Amniotic stem cell (primary cell): ENCODE data around the gene SLFN11.
"Not testable (repeated sequence)": the region's sequence is repeated elsewhere in the genome, so short reads cannot be mapped to it uniquely, and the experiment has no call there.

ENCODE experiments used
- DNase-seq: peaks from one replicate; lab custom pipeline; 2025; lab: John Stamatoyannopoulos, UW

SLFN11 gene

DNA sequence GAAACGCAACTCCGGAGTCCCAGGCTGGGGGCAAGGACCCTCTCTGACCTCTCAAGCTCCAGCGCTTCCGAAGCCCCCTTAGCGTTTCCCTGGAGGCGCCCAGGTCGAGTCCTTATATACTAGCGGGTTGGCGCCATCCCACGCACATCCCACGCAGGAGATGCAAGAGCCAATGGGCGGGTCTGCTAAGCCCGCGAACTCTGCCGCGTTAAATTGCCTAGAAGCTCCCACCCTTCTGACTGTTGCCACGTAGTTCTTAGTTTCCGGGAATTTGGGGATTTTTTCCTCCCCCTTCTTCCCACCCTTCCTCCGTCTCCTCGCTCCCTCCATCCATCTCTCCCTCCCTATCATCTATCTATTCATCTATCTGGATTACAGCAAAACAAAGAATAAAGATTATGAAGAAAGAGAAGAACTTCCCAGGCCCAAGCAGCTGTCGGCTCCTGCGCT, at the start of gene SLFN11:
Gene SLFN11 (minus strand): TSS at position 88 of the 450 bp plus-strand sequence. CDS start 9,814 bp downstream, outside the sequence.
- DNase-seq: peak; percentile 58

- DNase-seq: not testable (repeated sequence)
Observed at GRCh38 chr17:35421069-35421468, 47.6 kb upstream of the SLFN11 start.

GRCh38 chr17:35416659-35417058, 43.2 kb upstream of the SLFN11 start:
- no peak for DNase-seq

DNA sequence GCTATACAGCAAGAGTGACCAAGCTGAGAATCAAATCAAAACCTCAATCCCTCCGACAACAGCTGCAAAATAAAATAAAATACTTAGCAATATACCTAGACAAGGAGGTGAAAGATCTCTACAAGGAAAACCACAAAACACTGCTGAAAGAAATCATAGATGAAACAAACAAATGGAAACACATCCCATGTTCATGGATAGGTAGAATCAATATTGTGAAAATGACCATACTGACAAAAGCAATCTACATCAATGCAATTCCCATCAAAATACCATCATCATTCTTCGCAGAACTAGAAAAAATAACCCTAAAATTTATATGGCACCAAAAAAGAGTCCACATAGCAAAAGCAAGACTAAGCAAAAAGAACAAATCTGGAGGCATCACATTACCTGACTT, 41.3 kb upstream of the SLFN11 start:
- DNase-seq: not testable (repeated sequence)

GRCh38 chr17:35414247-35414646, 40.8 kb upstream of the SLFN11 start:
- DNase-seq: no peak

GRCh38 chr17:35407531-35407930, 34.1 kb upstream of the SLFN11 start:
- no peak for DNase-seq

GRCh38 chr17:35406568-35406967, 33.1 kb upstream of the SLFN11 start:
- DNase-seq: no peak

DNA sequence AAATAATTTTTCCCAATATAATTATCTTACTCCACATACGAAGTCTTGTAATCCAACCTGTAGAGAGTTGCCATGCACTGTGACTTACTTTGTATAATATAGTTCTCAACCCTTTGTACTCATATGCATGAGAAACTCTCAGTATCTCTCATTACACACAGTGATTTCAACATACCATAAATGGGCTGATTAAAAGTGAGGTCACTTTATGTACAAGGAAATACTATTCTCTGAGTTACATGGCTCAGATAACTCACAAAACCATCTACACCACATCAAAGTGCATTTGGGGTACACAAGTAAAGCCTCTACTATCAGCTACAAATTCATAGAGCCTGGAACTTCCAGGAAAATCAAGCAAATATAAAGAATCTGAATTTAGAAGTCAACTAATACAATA, 30.9 kb upstream of the SLFN11 start:
- DNase-seq: no peak

DNA sequence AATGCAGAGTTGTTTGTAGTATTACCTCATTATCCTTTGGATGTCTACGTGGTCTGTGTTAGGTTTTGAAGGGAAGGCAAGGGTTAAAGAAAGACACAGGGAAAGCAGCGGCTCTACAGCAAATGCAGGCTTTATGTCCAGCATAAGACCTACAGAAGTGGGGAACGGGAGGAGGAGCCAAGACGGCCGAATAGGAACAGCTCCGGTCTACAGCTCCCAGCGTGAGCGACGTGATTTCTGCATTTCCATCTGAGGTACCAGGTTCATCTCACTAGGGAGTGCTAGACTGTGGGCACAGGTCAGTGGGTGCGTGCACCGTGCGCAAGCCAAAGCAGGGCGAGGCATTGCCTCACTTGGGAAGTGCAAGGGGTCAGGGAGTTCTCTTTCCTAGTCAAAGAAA, 20.4 kb upstream of the SLFN11 start:
- DNase-seq: not testable (repeated sequence)

DNA sequence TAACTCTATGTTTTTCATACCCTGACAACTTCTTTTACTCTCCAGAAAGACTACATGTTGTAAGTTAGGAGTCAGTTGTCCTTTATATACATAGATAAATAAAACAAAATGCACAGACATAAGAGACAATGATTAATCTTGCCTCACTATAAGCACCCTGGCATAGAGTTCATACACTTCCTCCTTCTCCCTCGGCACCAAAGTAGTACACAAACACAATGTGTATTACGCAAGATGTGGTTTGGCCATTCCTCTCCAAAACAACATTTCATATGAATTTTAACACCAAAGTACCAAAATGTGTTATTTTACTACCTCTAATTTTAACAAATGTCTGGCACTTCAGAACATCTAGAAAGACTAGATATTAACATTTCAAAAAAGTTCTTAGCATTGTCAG, 17.2 kb upstream of the SLFN11 start:
- DNase-seq: no peak

DNA sequence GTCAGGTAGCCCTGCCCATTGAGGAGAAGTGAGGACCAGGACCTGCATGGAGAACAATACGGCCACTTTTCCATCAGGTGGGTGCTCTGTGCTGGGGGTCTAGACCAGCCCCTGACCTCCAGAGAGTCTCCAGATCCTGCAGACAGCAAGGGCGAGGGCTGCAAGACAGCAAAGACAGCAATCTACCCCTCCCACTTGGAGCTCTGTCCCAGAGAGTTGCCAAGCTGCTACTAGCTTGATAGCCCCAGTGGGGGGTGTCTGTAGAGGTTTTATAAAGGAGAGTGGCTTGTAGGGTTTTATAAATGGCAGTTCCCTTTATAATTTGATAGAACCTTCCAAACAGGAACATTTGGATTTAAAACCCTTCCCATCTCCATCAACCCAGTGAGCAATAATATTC, 16.7 kb upstream of the SLFN11 start:
- no peak for DNase-seq

DNA sequence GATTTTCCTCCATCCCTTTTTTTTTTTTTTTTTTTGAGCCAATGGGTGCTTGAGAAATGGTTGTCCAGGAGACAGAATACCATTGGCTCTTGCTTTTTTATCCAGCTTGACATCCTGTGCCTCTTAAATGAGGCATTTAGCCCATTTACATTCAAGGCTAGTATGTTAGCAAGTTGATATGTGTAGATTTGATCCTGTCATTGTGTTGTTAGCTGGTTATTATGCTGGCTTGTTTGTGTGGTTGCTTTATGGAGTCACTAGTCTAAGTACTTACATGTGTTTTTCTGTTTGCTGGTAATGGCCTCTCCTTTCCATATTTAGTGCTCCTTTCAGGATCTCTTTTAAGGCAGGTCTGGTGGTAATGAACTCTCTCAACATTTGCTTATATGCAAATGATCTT, 14.1 kb upstream of the SLFN11 start:
- DNase-seq: no peak

- no peak for DNase-seq
Observed at GRCh38 chr17:35377706-35378105, 4.3 kb upstream of the SLFN11 start.

GRCh38 chr17:35377068-35377467, 3.6 kb upstream of the SLFN11 start:
- no peak for DNase-seq

DNA sequence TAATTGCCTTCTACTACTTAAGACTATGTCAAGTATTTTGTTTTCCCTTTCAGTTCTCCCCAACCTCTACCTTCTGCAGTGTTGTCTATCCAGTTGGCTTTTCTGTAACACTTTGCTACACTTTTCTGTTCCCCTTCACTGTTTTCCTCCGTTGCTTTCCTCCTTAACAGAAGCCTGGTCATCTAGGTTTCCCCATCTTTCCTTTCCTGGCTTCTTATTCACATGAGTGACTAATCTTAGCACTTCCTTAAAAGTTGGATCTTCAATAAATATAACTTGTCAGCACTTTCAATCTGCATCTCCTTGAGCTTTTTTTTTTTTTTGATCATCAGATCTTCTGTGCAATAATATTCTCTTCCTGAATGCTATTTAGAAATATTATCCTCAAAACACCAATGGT, 2.8 kb upstream of the SLFN11 start:
- DNase-seq: no peak

GRCh38 chr17:35374766-35375344, 1.4 kb upstream of the SLFN11 start:
- no peak for DNase-seq

DNA sequence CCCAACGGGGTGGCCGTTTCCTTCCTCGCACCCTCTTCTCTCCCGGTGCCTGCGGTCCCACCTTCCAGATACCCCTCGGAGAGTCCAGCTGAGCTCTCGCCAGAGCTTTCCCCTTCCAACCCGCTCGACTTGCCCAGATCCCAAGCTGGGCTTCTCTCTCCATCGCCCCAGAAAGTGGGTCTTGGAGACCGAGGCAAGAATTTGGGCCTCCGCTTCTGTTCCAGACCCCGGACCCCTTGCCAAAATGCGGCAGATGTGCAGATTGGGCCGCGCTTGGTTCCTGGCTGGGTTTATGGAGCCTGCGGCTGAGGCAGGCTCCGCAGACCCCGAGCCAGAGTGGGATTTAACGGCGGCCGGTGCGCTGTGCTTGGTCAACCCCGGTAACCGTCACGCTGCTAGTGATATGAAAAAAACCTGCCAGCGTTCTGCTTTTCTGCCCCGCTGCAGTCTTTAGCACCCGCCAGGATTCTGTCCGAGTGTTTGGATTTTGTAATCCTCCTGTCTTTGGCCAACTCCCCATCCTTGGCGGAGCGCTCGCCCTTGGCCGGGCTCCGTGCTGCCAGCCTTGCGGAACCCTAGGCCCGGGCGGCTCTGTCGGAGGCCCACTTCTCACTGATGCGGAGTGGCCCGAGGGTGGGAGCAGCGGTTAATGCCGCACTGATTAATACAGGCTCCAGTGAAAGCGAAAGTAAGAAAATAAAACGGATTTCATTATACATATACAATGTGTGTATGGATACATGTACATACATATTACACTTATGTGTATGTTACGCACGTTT, 754 bp upstream of the SLFN11 start:
- peak; percentile 4 for DNase-seq

DNA sequence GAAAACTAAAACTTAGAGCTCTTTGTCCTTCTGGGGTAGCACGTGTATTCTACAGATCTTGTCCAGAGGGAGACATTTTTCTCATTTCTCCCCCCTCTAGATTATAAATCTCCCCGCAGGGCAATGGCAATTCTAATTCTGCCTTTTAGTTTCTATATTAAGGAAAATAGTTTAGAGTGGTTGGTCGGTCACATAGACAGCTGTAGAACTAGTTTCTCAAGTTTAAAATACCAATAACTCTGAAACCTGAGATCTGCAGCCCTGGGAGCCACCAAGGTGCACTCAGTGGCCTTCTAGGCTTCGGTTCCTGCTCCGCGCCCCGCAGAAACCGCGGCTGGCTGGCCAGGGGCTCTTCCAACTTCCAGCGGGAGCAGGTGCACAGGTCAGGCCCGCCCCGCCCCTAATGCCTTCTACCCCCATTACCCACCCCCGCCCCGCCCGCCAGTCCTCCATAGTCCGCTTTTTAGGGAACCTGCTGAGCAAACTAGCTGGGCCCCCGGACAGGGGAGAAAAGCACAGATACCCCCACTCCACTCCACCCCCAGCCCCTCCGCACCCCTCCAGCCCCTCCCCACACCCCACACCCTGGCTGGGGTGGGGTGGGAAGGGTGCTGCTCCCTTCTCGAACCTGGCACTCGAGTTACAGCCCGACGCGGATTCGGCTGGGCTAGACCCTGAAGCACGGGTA, 431 bp downstream of the SLFN11 start:
- no peak for DNase-seq

DNA sequence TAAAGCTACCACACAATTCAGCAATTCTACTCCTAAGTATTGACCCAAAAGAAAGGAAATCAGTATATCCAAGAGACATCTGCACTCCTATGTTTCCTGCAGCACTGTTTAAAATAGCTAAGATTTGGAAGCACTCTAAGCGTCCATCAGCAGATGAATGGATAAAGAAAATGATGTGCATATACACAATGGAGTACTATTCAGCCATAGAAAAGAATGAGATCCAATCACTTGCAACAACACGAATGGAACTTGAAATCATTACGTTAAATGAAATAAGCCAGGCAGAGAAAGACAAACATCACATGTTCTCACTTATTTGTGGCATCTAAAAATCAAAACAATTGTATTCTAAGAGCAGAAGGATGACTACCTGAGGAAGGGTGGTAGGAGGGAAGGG, 1.5 kb downstream of the SLFN11 start:
- DNase-seq: no peak

DNA sequence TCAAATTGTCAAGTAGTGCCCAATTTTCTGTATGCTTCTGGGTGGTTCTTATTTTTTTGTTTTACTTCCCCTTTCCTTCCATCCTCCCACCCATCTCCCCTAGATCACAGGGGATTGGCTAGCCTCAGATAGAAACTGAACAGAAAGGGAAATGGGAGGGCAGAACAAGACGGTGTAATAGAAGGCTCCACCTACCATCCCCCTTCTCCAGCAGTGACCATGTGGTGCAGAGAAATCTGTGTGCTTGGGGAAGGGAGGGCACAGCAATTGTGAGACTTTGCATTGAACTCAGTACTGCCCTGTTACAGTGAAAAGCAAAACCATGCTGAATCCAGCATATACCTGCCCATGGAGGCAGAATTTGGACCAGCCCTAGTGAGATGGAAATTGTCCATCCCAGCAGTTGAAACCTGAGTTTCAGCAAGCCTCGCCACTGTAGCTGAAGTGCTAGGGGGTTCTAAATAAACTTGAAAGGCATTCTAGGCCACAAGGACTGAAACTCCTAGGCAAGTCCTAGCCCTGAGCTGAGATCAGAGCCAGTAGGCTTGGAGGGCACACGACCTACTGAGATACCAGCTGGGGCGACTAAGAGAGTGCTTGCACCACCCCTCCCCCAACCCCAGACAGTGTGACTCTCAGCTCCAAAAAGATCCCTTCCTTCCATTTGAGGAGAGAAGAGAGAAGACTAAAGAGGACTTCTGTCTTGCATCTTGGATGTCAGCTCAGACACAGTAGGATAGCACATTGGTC, 5.2 kb downstream of the SLFN11 start:
- DNase-seq: no peak

GRCh38 chr17:35361027-35361426, 12.4 kb downstream of the SLFN11 start:
- no peak for DNase-seq

DNA sequence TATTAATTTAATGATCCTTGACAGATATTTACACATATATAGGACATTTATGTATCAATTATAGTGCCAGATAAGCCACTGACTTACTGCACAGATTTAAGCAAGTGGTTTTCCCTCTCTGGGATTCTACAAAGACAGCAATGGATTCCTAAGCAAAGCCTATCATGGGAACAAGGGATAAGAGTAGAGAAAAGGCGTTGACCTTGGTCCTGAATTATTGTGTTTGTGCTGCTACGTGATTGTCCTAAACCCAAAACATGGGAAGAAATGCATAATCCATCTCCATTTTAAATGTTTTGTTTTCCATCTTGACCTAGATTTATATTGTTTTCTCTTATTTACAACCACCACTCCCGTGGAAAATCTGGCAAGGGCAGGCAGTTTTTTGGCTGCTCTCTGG, 14.0 kb downstream of the SLFN11 start:
- DNase-seq: no peak
